GM23248 (cell line): Measurements from ENCODE around the gene MAT2B. TPM values are rescaled to one million over a fixed set of nuclear protein-coding genes. Genes with fewer than 3 reads are reported as not detected.
A peak's percentile ranks its signal among the peaks of the same experiment; 100 is the strongest.

Experiments used
- DNase-seq: peaks from one replicate; pipeline ENCODE4 v3.0.0-alpha.2; 2015
- H2AFZ ChIP-seq: fragments of 200-600 bp; sonication (generic); 2 replicates; pipeline ENCODE4 v1.6.1; 2016; ENCODE audit warnings: antibody characterized with exemption
- H3F3A ChIP-seq: fragments of 200-600 bp; sonication (generic); 2 replicates; pipeline ENCODE4 v1.6.1; 2016; ENCODE audit warnings: mild to moderate bottlenecking, antibody characterized with exemption, mixed run types; ENCODE audit not compliant: insufficient read depth
- H3K27ac ChIP-seq: fragments of 200-600 bp; sonication (generic); 2 replicates; pipeline ENCODE4 v1.5.1; 2016; ENCODE audit warnings: mild to moderate bottlenecking
- H3K27me3 ChIP-seq: fragments of 200-600 bp; sonication (generic); replicated peaks from 2 replicates; pipeline ENCODE4 v1.6.1; 2016; ENCODE audit warnings: mild to moderate bottlenecking; ENCODE audit not compliant: insufficient read depth
- H3K36me3 ChIP-seq: fragments of 200-600 bp; sonication (generic); 2 replicates; pipeline ENCODE4 v1.6.1; 2016; ENCODE audit warnings: low read depth, mild to moderate bottlenecking
- H3K4me1 ChIP-seq: fragments of 200-600 bp; sonication (generic); 2 replicates; pipeline ENCODE4 v1.6.1; 2016; ENCODE audit warnings: mild to moderate bottlenecking; ENCODE audit not compliant: insufficient read depth
- H3K4me2 ChIP-seq: fragments of 200-600 bp; sonication (generic); one replicate; pipeline ENCODE4 v1.6.1; 2016; ENCODE audit warnings: mild to moderate bottlenecking; ENCODE audit not compliant: unreplicated experiment
- H3K4me3 ChIP-seq: fragments of 200-600 bp; sonication (generic); 2 replicates; pipeline ENCODE4 v1.5.1; 2016; ENCODE audit warnings: mild to moderate bottlenecking
- H3K79me2 ChIP-seq: fragments of 200-600 bp; sonication (generic); 2 replicates; pipeline ENCODE4 v1.6.1; 2016; ENCODE audit warnings: mild to moderate bottlenecking; ENCODE audit not compliant: insufficient read depth
- H3K9ac ChIP-seq: fragments of 200-600 bp; sonication (generic); 2 replicates; pipeline ENCODE4 v1.6.1; 2016; ENCODE audit warnings: mild to moderate bottlenecking
- H3K9me2 ChIP-seq: fragments of 200-600 bp; sonication (generic); 2 replicates; pipeline ENCODE4 v1.6.1; 2016; ENCODE audit warnings: mixed run types, mild to moderate bottlenecking, moderate library complexity; ENCODE audit not compliant: insufficient read depth
- H3K9me3 ChIP-seq: fragments of 200-600 bp; sonication (generic); one replicate; pipeline ENCODE4 v1.6.1; 2017; ENCODE audit warnings: low read depth
- H4K20me1 ChIP-seq: fragments of 200-600 bp; sonication (generic); 2 replicates; pipeline ENCODE4 v1.6.0; 2016; ENCODE audit not compliant: insufficient read depth
- EZH2 ChIP-seq: fragments of 200-600 bp; sonication (generic); IDR thresholded peaks from 2 replicates; pipeline ENCODE4 v1.6.1; 2018; ENCODE audit warnings: antibody characterized with exemption, mild to moderate bottlenecking; ENCODE audit not compliant: insufficient read depth, poor library complexity, severe bottlenecking
- EZH2phosphoT487 ChIP-seq: fragments of 200-600 bp; sonication (generic); IDR thresholded peaks from 2 replicates; pipeline ENCODE4 v1.6.1; 2018; ENCODE audit warnings: antibody characterized with exemption, moderate library complexity, mild to moderate bottlenecking, low read depth; ENCODE audit not compliant: insufficient read depth
- WGBS, 2 experiments: methylation state at CpG; one replicate each; pipeline ENCODE4 v1.1.6; 2015 to 2017; ENCODE audit warnings: low lambda C conversion rate in 2 of 2, low coverage in 1 of 2; ENCODE audit errors: missing lambda C conversion rate in 2 of 2; 5-methylcytosine and 5-hydroxymethylcytosine counted together
- in situ Hi-C: fragments of 300-500 bp; cut with MboI; formaldehyde crosslinking; loops from 2 replicates; pipeline ENCODE4 v1.15.0; 2020
- polyA plus RNA-seq: library from polyadenylated mRNA; unstranded; fragments of >200 nt; fragmentation: Nextera tagmentation; extraction: Ambion mirVana; gene quantifications from 2 replicates; pipeline ENCODE4 v1.2.1, GENCODE V29; 2016
- total RNA-seq: library from RNA; depleted of rRNA; stranded (reverse); fragments of >200 nt; shearing (Covaris generic); gene quantifications from 2 replicates; pipeline ENCODE4 v1.2.3, GENCODE V29; 2014

MAT2B gene
- total and polyA plus RNA-seq, 2 experiments from 2014 or later = 63.1 to 95.5 TPM

- no peak overlapping the region for H3K4me3 ChIP-seq
- no peaks in the 10 kb centered on the region for H4K20me1 ChIP-seq
- H3K27me3 ChIP-seq = no peaks in the 10 kb centered on the region
- H3K9me2 ChIP-seq = no peaks in the 10 kb centered on the region
- H3K9me3 ChIP-seq = no peaks in the 10 kb centered on the region
- WGBS, 2 experiments = 74 to 82% methylated on average over 4 of the region's 4 CpGs
- H3K27ac ChIP-seq = no peak overlapping the region
- no peak overlapping the region for H3K9ac ChIP-seq
- H3K79me2 ChIP-seq = peaks cover 26% of the 10 kb centered on the region
- H3F3A ChIP-seq = peaks cover 4% of the 10 kb centered on the region; the same call in 1 of the 2 replicates
- DNase-seq = no peak
- no peak overlapping the region for H3K4me2 ChIP-seq
- in situ Hi-C loops = no loop called here
- peaks cover 7% of the 10 kb centered on the region; the same call in 1 of the 2 replicates for H3K4me1 ChIP-seq
- H3K36me3 ChIP-seq = no peaks in the 10 kb centered on the region
- TF ChIP-seq EZH2 = no peak
- TF ChIP-seq EZH2phosphoT487 = no peak
- H2AFZ ChIP-seq = peak overlapping the region; percentile 65
Measured at GRCh38 chr5:163467682-163468081, 37.7 kb upstream of the MAT2B start.

- no peaks in the 10 kb centered on the region for H3K9me3 ChIP-seq
- H3K4me2 ChIP-seq = no peak overlapping the region
- no peaks in the 10 kb centered on the region for H3K79me2 ChIP-seq
- no peak for DNase-seq
- in situ Hi-C loops = no loop called here
- H3F3A ChIP-seq = peaks cover 9% of the 10 kb centered on the region; the same call in 1 of the 2 replicates
- H3K27ac ChIP-seq = no peak overlapping the region
- no peaks in the 10 kb centered on the region for H3K9me2 ChIP-seq
- no peaks in the 10 kb centered on the region for H3K36me3 ChIP-seq
- WGBS, 2 experiments = 96 to 99% methylated on average over 3 of the region's 3 CpGs
- H2AFZ ChIP-seq = peak overlapping the region; percentile 47; the same call in 1 of the 2 replicates
- no peaks in the 10 kb centered on the region for H4K20me1 ChIP-seq
- TF ChIP-seq EZH2phosphoT487 (no peak), EZH2 (no peak)
- no peak overlapping the region for H3K4me3 ChIP-seq
- H3K4me1 ChIP-seq = peaks cover 10% of the 10 kb centered on the region
- no peak overlapping the region for H3K9ac ChIP-seq
- H3K27me3 ChIP-seq = no peaks in the 10 kb centered on the region
Measured at GRCh38 chr5:163473635-163474243, 31.7 kb upstream of the MAT2B start.

- peaks cover 9% of the 10 kb centered on the region; the same call in 1 of the 2 replicates for H3F3A ChIP-seq
- no peak overlapping the region for H3K9ac ChIP-seq
- H3K9me3 ChIP-seq = no peaks in the 10 kb centered on the region
- peaks cover 13% of the 10 kb centered on the region for H3K4me1 ChIP-seq
- no peaks in the 10 kb centered on the region for H3K36me3 ChIP-seq
- no peak overlapping the region for H3K4me3 ChIP-seq
- DNase-seq = no peak
- H2AFZ ChIP-seq = peak overlapping the region; percentile 54; the same call in 1 of the 2 replicates
- WGBS, 2 experiments = 97 to 98% methylated on average over 2 of the region's 2 CpGs
- no peaks in the 10 kb centered on the region for H3K27me3 ChIP-seq
- H4K20me1 ChIP-seq = no peaks in the 10 kb centered on the region
- in situ Hi-C loops = no loop called here
- no peaks in the 10 kb centered on the region for H3K79me2 ChIP-seq
- H3K4me2 ChIP-seq = no peak overlapping the region
- no peak for TF ChIP-seq EZH2
- TF ChIP-seq EZH2phosphoT487 = no peak
- no peaks in the 10 kb centered on the region for H3K9me2 ChIP-seq
- no peak overlapping the region for H3K27ac ChIP-seq
Measured at GRCh38 chr5:163475411-163475810, 30.0 kb upstream of the MAT2B start.

GRCh38 chr5:163478126-163478981 is 27.1 kb upstream of the MAT2B start:
- in situ Hi-C loops = no loop called here

More at GRCh38 chr5:163478126-163478981, 27.1 kb upstream of the MAT2B start:
- Histone ChIP-seq H3K4me1 (peaks cover 13% of the 10 kb centered on the region), H3K79me2 (no peaks in the 10 kb centered on the region), H3K27ac (no peak overlapping the region), H3K4me3 (no peak overlapping the region), H3K9me2 (no peaks in the 10 kb centered on the region), H3K27me3 (no peaks in the 10 kb centered on the region), H3K9me3 (no peaks in the 10 kb centered on the region), H3K4me2 (peak overlapping the region; percentile 29), H2AFZ (peak overlapping the region; percentile 3), H3F3A (peaks cover 9% of the 10 kb centered on the region; the same call in 1 of the 2 replicates), H4K20me1 (no peaks in the 10 kb centered on the region), H3K9ac (no peak overlapping the region), H3K36me3 (no peaks in the 10 kb centered on the region)
- peak; percentile 58 for DNase-seq
- whole genome bisulfite sequencing, 2 experiments = 13 to 15% methylated on average over 2 of the region's 2 CpGs
- TF ChIP-seq EZH2 (no peak), EZH2phosphoT487 (no peak)
